Activated CD4-positive, alpha-beta T cell treated with anti-CD3 and anti-CD28 coated beads, Interleukin-2, amount 10 ng/mL, durations not matched to agents 24 days and 14 days (primary cell): Measurements from ENCODE around the gene ALDH5A1. TPM values are rescaled to one million over a fixed set of nuclear protein-coding genes. Genes with fewer than 3 reads are reported as not detected.

Experiments
- DNase-seq: peaks from one replicate; pipeline ENCODE4 v3.0.0; 2022
- H3K27ac Mint-ChIP-seq: one replicate; pipeline ENCODE4 v1.8.0; 2022; ENCODE audit warnings: mild to moderate bottlenecking, mixed read lengths
- H3K27me3 Mint-ChIP-seq: one replicate; pipeline ENCODE4 v1.8.0; 2022; ENCODE audit warnings: mixed read lengths
- H3K36me3 Mint-ChIP-seq: one replicate; pipeline ENCODE4 v1.8.0; 2022; ENCODE audit warnings: low read depth, mild to moderate bottlenecking, mixed read lengths
- H3K4me1 Mint-ChIP-seq: one replicate; pipeline ENCODE4 v1.8.0; 2021; ENCODE audit warnings: mixed read lengths
- H3K4me3 Mint-ChIP-seq: one replicate; pipeline ENCODE4 v1.8.0; 2022; ENCODE audit warnings: mild to moderate bottlenecking, moderate library complexity, mixed read lengths
- H3K9me3 Mint-ChIP-seq: one replicate; pipeline ENCODE4 v1.8.0; 2021; ENCODE audit warnings: mixed read lengths
- intact Hi-C: fragments of 100-400 bp; cut with micrococcal nuclease; formaldehyde crosslinking; loops from one replicate; pipeline ENCODE4 v1.15.1; 2023
- total RNA-seq: library from RNA; stranded (reverse); gene quantifications from 2 replicates; pipeline ENCODE4 v1.2.3, GENCODE V29; 2022

Gene ALDH5A1
- total RNA-seq, 1 donor from 2014 or later, result 11.7 TPM

DNA sequence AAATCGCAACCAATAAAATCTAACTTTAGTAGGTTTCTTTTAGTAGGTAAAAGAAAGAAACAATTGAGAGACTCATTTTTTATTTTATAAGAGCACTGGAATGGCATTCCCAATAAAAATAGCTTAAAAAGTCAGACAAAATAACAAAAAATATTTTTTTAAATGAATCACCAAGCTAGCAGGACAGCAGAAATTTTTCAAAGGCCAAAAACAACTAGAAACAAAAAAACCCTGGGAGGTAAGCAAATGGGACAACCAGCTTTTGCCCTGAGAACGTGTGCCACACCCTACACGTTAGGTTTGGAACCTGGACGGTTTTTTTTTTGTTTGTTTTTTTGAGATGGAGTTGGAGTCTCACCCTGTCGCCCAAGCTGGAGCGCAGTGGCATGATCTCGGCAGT lies 25.0 kb upstream of the ALDH5A1 start:
- H3K4me3 Mint-ChIP-seq, result no peak overlapping the region
- H3K27me3 Mint-ChIP-seq, result peaks cover 4% of the 10 kb centered on the region
- DNase-seq, result no peak
- H3K4me1 Mint-ChIP-seq, result no peaks in the 10 kb centered on the region
- no peaks in the 10 kb centered on the region for H3K36me3 Mint-ChIP-seq
- intact Hi-C loops, result no loop called here
- H3K27ac Mint-ChIP-seq, result no peak overlapping the region
- H3K9me3 Mint-ChIP-seq, result no peaks in the 10 kb centered on the region

- no peak overlapping the region for H3K4me3 Mint-ChIP-seq
- H3K27me3 Mint-ChIP-seq, result no peaks in the 10 kb centered on the region
- H3K4me1 Mint-ChIP-seq, result no peaks in the 10 kb centered on the region
- no peak overlapping the region for H3K27ac Mint-ChIP-seq
- H3K9me3 Mint-ChIP-seq, result no peaks in the 10 kb centered on the region
- no peaks in the 10 kb centered on the region for H3K36me3 Mint-ChIP-seq
- intact Hi-C loops, result no loop called here
- no peak for DNase-seq
These were observed 22.6 kb upstream of the ALDH5A1 start for GRCh38 chr6:24472181-24472580.

DNA sequence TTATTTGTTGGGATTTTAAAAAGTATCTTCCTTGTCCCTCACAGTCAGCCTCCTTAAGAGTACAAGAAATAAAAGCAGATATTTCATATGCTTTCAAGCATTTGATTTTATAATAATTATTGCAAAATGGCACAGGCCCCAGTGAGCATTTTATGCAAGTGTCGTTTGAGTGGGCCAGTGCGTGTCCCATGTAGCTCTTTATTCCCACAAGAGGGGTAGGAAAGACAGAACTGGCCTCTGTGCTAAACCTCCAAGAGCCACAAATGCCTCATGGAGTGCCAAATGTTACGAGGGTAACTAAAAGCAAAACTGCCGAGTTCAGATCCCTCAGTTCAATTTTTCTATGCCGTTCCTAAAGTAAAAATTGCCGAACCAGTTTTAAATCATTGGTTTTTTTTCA lies 18.1 kb upstream of the ALDH5A1 start:
- H3K27ac Mint-ChIP-seq, result no peak overlapping the region
- H3K4me1 Mint-ChIP-seq, result no peaks in the 10 kb centered on the region
- H3K9me3 Mint-ChIP-seq, result no peaks in the 10 kb centered on the region
- DNase-seq, result no peak
- intact Hi-C loops, result no loop called here
- H3K4me3 Mint-ChIP-seq, result no peak overlapping the region
- peaks cover 3% of the 10 kb centered on the region for H3K27me3 Mint-ChIP-seq
- no peaks in the 10 kb centered on the region for H3K36me3 Mint-ChIP-seq

DNA sequence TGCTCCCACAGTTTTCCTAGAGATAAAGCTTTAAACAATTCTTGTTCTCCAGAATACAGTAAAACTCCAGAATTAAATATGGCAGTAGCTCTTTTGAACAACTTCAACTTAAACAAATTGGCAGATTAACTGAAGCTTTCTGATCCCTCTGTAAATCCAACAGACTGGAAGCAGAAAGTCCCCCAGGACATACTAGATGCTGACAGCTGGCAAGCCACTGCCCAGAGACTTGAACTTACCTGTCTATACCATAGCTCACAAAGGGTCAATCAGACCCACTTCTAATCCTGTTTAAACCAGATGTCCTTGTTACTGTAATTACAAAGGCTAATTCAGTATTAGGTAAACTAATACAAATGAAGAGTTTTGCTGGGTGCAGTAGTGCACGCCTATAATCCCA lies 17.7 kb upstream of the ALDH5A1 start:
- Mint-ChIP-seq H3K27ac (no peak overlapping the region), H3K36me3 (no peaks in the 10 kb centered on the region), H3K4me3 (no peak overlapping the region), H3K9me3 (no peaks in the 10 kb centered on the region), H3K27me3 (peaks cover 3% of the 10 kb centered on the region), H3K4me1 (no peaks in the 10 kb centered on the region)
- intact Hi-C loops, result no loop called here
- no peak for DNase-seq

- intact Hi-C loops, result no loop called here
- H3K36me3 Mint-ChIP-seq, result no peaks in the 10 kb centered on the region
- peaks cover 3% of the 10 kb centered on the region for H3K27me3 Mint-ChIP-seq
- H3K27ac Mint-ChIP-seq, result no peak overlapping the region
- H3K9me3 Mint-ChIP-seq, result no peaks in the 10 kb centered on the region
- H3K4me3 Mint-ChIP-seq, result no peak overlapping the region
- DNase-seq, result no peak
- H3K4me1 Mint-ChIP-seq, result no peaks in the 10 kb centered on the region
These were observed 15.9 kb upstream of the ALDH5A1 start for GRCh38 chr6:24478903-24479302.

GRCh38 chr6:24480705-24481104 lies 14.1 kb upstream of the ALDH5A1 start:
- intact Hi-C loops, result no loop called here
- Mint-ChIP-seq H3K27me3 (peaks cover 3% of the 10 kb centered on the region), H3K4me1 (no peaks in the 10 kb centered on the region), H3K9me3 (no peaks in the 10 kb centered on the region), H3K4me3 (no peak overlapping the region), H3K27ac (no peak overlapping the region), H3K36me3 (no peaks in the 10 kb centered on the region)
- DNase-seq, result no peak

- intact Hi-C loops, result no loop called here
- no peaks in the 10 kb centered on the region for H3K36me3 Mint-ChIP-seq
- no peak for DNase-seq
- peaks cover 3% of the 10 kb centered on the region for H3K27me3 Mint-ChIP-seq
- H3K4me3 Mint-ChIP-seq, result no peak overlapping the region
- no peaks in the 10 kb centered on the region for H3K4me1 Mint-ChIP-seq
- H3K9me3 Mint-ChIP-seq, result no peaks in the 10 kb centered on the region
- H3K27ac Mint-ChIP-seq, result no peak overlapping the region
These were observed 13.3 kb upstream of the ALDH5A1 start for GRCh38 chr6:24481449-24481848.

- DNase-seq, result no peak
- intact Hi-C loops, result no loop called here
- Mint-ChIP-seq H3K4me3 (no peak overlapping the region), H3K4me1 (no peaks in the 10 kb centered on the region), H3K27me3 (no peaks in the 10 kb centered on the region), H3K9me3 (no peaks in the 10 kb centered on the region), H3K27ac (no peak overlapping the region), H3K36me3 (no peaks in the 10 kb centered on the region)
These were observed 10.0 kb upstream of the ALDH5A1 start for GRCh38 chr6:24484657-24485323.

GRCh38 chr6:24486065-24486464 lies 8.7 kb upstream of the ALDH5A1 start:
- no peaks in the 10 kb centered on the region for H3K27me3 Mint-ChIP-seq
- H3K4me1 Mint-ChIP-seq, result no peaks in the 10 kb centered on the region
- DNase-seq, result no peak
- H3K4me3 Mint-ChIP-seq, result no peak overlapping the region
- H3K27ac Mint-ChIP-seq, result no peak overlapping the region
- intact Hi-C loops, result no loop called here
- no peaks in the 10 kb centered on the region for H3K9me3 Mint-ChIP-seq
- no peaks in the 10 kb centered on the region for H3K36me3 Mint-ChIP-seq

GRCh38 chr6:24489470-24489869 lies 5.3 kb upstream of the ALDH5A1 start, which contains the start of gene GPLD1:
TSS of gene GPLD1 (minus strand) at chr6:24489578. CDS start at chr6:24489511, 67 bp downstream.
- H3K4me1 Mint-ChIP-seq, result peaks cover 4% of the 10 kb centered on the region
- H3K27ac Mint-ChIP-seq, result no peak within 1 kb of the TSS
- no peaks in the 10 kb centered on the region for H3K36me3 Mint-ChIP-seq
- no peak for DNase-seq
- H3K4me3 Mint-ChIP-seq, result no peak within 1 kb of the TSS
- intact Hi-C loops, result no loop called here
- H3K27me3 Mint-ChIP-seq, result no peaks in the 10 kb centered on the region
- no peaks in the 10 kb centered on the region for H3K9me3 Mint-ChIP-seq

- no peaks in the 10 kb centered on the region for H3K27me3 Mint-ChIP-seq
- DNase-seq, result no peak
- H3K27ac Mint-ChIP-seq, result no peak overlapping the region
- intact Hi-C loops, result no loop called here
- peaks cover 4% of the 10 kb centered on the region for H3K4me1 Mint-ChIP-seq
- no peaks in the 10 kb centered on the region for H3K36me3 Mint-ChIP-seq
- no peaks in the 10 kb centered on the region for H3K9me3 Mint-ChIP-seq
- H3K4me3 Mint-ChIP-seq, result no peak overlapping the region
These were observed 4.9 kb upstream of the ALDH5A1 start for GRCh38 chr6:24489881-24490280.

DNA sequence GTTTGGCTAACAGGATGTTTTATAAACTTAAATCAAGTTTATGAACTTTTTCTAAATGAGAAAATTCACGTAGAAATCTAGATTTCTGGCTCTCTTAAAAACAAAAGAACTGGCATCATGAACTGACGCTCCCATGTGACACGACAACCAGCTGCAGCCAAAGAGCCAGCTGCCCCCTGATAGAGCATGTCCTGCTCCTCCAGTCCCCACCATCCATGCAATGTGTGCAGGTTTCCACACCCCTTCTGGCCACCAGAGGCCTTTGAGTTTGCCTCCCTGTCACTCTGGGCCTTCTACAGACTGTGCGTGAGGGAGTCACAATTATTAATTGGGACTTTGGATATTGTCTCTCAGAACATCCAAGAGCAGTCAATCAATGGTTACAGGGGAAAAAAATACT lies 3.8 kb upstream of the ALDH5A1 start:
- Mint-ChIP-seq H3K9me3 (no peaks in the 10 kb centered on the region), H3K36me3 (peaks cover 1% of the 10 kb centered on the region), H3K27ac (no peak overlapping the region), H3K4me1 (peaks cover 7% of the 10 kb centered on the region), H3K4me3 (no peak overlapping the region), H3K27me3 (peaks cover 2% of the 10 kb centered on the region)
- DNase-seq, result no peak
- intact Hi-C loops, result no loop called here

GRCh38 chr6:24492475-24492874 lies 2.3 kb upstream of the ALDH5A1 start:
- Mint-ChIP-seq H3K27ac (no peak overlapping the region), H3K9me3 (peaks cover 4% of the 10 kb centered on the region), H3K36me3 (peaks cover 5% of the 10 kb centered on the region), H3K4me1 (peaks cover 9% of the 10 kb centered on the region), H3K27me3 (peaks cover 2% of the 10 kb centered on the region), H3K4me3 (no peak overlapping the region)
- DNase-seq, result no peak
- intact Hi-C loops, result no loop called here

DNA sequence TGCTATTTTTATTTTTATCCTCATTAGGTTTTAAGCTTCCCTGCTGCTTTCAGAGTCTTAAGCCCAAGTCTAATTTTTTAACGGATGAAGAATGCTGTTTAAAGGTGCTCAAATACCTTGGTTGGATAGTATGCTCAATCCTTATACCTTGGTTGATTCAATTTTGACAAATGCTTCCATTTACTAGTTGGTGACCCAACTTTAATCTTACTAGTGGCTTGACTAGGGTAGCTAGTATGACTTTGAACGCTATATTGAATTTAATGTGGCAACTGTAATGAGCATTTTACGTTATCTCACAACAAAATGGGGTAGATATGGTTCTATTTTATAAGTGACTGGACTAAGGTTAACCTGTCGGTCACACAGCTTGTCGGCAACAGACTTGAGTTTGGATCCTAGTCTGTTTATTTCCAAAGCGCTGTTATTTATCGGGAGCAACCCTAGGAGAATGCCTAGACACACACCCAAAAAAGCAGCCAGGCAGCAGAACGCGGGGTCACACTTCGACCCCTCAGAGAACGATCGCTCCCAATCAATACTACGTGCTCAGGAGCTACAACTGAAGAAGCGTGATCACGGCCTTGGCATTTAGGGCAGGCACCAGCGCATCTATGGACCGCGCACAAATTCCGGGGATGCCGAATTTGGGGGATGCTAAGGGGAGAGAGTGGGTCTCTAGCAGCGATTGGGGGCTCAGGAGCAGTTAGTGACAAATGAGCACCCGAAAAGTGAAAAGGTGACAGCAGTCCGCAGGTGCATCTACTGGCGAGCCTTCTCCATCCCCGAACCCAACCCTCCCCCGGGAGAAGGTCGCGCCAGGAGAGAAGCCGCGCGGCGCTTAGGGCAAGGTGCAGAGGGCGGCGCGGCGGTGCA lies 586 bp upstream of the ALDH5A1 start:
- peak overlapping the region; percentile 49 for H3K27ac Mint-ChIP-seq
- DNase-seq, result no peak

More for the DNA sequence above, 586 bp upstream of the ALDH5A1 start:
- H3K9me3 Mint-ChIP-seq, result peaks cover 4% of the 10 kb centered on the region
- H3K4me3 Mint-ChIP-seq, result peak overlapping the region; percentile 84
- peaks cover 2% of the 10 kb centered on the region for H3K27me3 Mint-ChIP-seq
- H3K4me1 Mint-ChIP-seq, result peaks cover 14% of the 10 kb centered on the region
- H3K36me3 Mint-ChIP-seq, result peaks cover 5% of the 10 kb centered on the region
- intact Hi-C loops, result loop anchor here (1.0 to 2.0 kb wide), 2 partner anchors 91 to 227 kb away; partner anchors contain the start of gene MRS2
